ENCODE measurements around the gene ASB18.

Gene ASB18

DNA sequence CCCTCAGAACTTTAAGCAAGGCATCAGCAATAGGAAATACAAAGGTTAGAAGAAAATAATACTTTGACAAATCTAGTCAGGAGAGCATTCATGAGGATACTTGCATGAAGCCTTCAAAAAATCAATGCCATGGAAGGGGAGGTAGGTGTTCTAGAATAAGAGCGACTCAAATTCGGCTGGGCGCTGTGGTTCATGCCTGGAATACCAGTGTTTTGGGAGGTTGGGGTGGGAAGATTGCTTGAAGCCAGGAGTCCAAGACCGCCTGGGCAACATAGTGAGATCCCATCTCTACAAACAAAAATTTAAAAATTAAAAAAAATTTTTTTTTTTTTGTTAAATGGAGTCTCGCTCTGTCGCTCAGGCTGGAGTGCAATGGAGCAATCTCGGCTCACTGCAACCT is 117.8 kb downstream of the ASB18 start:
- Histone ChIP-seq H3K4me2 (ENCODE audit: low read depth, low read length) (no peak overlapping the region), H3K36me3 (replicated peaks; ENCODE audit: insufficient read depth, low read length) (no peaks in the 10 kb centered on the region), H3K9me2 (replicated peaks; ENCODE audit: insufficient read depth, low read length) (no peaks in the 10 kb centered on the region), H3K4me3 (ENCODE audit: low read length) (no peak overlapping the region), H3K27ac (ENCODE audit: low read length) (no peak overlapping the region), H3F3A (ENCODE audit: insufficient read depth, low read length) (no peaks in the 10 kb centered on the region), H2AFZ (ENCODE audit: low read length) (no peak overlapping the region), H3K27me3 (replicated peaks; ENCODE audit: insufficient read depth, low read length) (no peaks in the 10 kb centered on the region), H3K9me3 (replicated peaks; ENCODE audit: insufficient read depth, low read length) (no peaks in the 10 kb centered on the region), H3K9ac (ENCODE audit: low read length) (no peak overlapping the region), H3K4me1 (ENCODE audit: low read length) (no peaks in the 10 kb centered on the region), H4K20me1 (ENCODE audit: insufficient read depth, low read length) (no peaks in the 10 kb centered on the region), H3K79me2 (ENCODE audit: low read length) (no peaks in the 10 kb centered on the region)
- no peak for DNase-seq
- TF ChIP-seq EZH2phosphoT487 (IDR thresholded peaks at IDR 0.05; ENCODE audit: low read length) (no peak), EZH2 (optimal IDR thresholded peaks at IDR 0.05; ENCODE audit: low read depth, low read length) (no peak), CTCF (IDR thresholded peaks at IDR 0.05; ENCODE audit: low read length) (no peak)

DNA sequence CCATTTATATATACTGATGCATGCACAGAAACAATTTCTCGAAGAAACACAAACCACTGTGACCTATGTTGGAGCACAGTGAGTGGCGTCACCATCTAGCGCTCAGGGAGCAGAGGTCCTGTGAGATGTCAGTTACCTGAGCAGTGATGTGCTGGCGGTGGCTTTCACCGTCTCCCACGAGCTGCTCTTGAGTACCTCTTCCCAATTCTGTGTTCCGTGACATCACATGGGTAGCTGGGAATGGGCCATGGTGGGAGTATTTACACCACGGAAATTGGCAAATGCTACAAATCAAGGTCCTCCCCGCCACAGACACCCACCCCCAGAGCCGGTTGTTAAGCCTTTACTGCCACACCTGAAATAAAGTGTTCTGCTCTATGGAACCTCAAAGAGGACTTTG is 120.4 kb downstream of the ASB18 start:
- Histone ChIP-seq H3F3A (ENCODE audit: insufficient read depth, low read length) (no peaks in the 10 kb centered on the region), H3K79me2 (ENCODE audit: low read length) (no peaks in the 10 kb centered on the region), H2AFZ (ENCODE audit: low read length) (no peak overlapping the region), H3K27me3 (replicated peaks; ENCODE audit: insufficient read depth, low read length) (no peaks in the 10 kb centered on the region), H3K9me2 (replicated peaks; ENCODE audit: insufficient read depth, low read length) (no peaks in the 10 kb centered on the region), H3K4me3 (ENCODE audit: low read length) (no peak overlapping the region), H3K27ac (ENCODE audit: low read length) (no peak overlapping the region), H3K9me3 (replicated peaks; ENCODE audit: insufficient read depth, low read length) (no peaks in the 10 kb centered on the region), H4K20me1 (ENCODE audit: insufficient read depth, low read length) (no peaks in the 10 kb centered on the region), H3K9ac (ENCODE audit: low read length) (no peak overlapping the region), H3K4me2 (ENCODE audit: low read depth, low read length) (no peak overlapping the region), H3K4me1 (ENCODE audit: low read length) (no peaks in the 10 kb centered on the region), H3K36me3 (replicated peaks; ENCODE audit: insufficient read depth, low read length) (no peaks in the 10 kb centered on the region)
- no peak for DNase-seq
- TF ChIP-seq CTCF (IDR thresholded peaks at IDR 0.05; ENCODE audit: low read length): no peak
- TF ChIP-seq EZH2phosphoT487 (IDR thresholded peaks at IDR 0.05; ENCODE audit: low read length): no peak
- TF ChIP-seq EZH2 (optimal IDR thresholded peaks at IDR 0.05; ENCODE audit: low read depth, low read length): no peak
